Gastrocnemius medialis (tissue), 4 donors: ENCODE measurements around the gene SPAG6.

Experiments
- POLR2A ChIP-seq, 2 donors: fragments of 450-650 bp; IDR thresholded peaks; one replicate each; pipeline ENCODE4 v1.6.1; 2017; ENCODE audit warnings: antibody characterized with exemption in 2 of 2, mild to moderate bottlenecking in 2 of 2, moderate library complexity in 2 of 2
- TF ChIP-seq, protein P1 (sequence below), 5 experiments: fragments of 450-650 bp in 3 of 5; fragments of 200-600 bp in 2 of 5; sonication (generic) in 2 of 5; IDR thresholded peaks in 4 of 5; conservative IDR thresholded peaks in 1 of 5; 1 replicate in 4 of 5; 2 replicates in 1 of 5; pipeline ENCODE4 v1.5.1; 2016 to 2019; ENCODE audit warnings: antibody characterized with exemption in 5 of 5, mild to moderate bottlenecking in 3 of 5, moderate library complexity in 3 of 5

DNA sequence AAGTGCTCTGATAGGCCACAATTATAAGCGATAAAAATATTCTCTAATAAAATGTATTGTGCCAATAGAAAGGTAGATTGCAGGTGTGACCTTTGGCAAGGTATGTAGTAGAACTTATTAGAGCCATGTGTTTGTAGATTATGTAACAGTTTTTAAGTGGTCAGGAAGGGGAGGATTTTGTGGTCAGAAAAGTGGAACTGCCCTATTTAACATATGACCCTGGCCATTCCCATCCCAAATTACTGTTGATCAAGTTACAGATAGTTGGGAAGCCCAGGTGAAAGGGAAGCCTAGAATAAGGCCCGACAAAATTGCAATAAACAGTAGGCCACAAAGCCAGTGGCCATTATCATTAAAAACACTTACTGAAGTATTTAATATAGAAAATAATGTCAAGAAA, 89.2 kb downstream of the SPAG6 start:
- TF ChIP-seq, protein P1, sequence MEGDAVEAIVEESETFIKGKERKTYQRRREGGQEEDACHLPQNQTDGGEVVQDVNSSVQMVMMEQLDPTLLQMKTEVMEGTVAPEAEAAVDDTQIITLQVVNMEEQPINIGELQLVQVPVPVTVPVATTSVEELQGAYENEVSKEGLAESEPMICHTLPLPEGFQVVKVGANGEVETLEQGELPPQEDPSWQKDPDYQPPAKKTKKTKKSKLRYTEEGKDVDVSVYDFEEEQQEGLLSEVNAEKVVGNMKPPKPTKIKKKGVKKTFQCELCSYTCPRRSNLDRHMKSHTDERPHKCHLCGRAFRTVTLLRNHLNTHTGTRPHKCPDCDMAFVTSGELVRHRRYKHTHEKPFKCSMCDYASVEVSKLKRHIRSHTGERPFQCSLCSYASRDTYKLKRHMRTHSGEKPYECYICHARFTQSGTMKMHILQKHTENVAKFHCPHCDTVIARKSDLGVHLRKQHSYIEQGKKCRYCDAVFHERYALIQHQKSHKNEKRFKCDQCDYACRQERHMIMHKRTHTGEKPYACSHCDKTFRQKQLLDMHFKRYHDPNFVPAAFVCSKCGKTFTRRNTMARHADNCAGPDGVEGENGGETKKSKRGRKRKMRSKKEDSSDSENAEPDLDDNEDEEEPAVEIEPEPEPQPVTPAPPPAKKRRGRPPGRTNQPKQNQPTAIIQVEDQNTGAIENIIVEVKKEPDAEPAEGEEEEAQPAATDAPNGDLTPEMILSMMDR (IDR thresholded peaks at IDR 0.05 in 4 of 5, conservative IDR thresholded peaks at IDR 0.05 in 1 of 5) = no peak
- no peak for TF ChIP-seq POLR2A (IDR thresholded peaks at IDR 0.05)
